ENCODE results near the gene SGK1. TPM values are rescaled to one million over a fixed set of nuclear protein-coding genes. Genes with fewer than 3 reads are reported as not detected.
"Not testable (repeated sequence)": the region's sequence is repeated elsewhere in the genome, so short reads cannot be mapped to it uniquely, and the experiment has no call there.

Gene SGK1
- polyA plus RNA-seq, 5 donors, result 28.2 to 111 (median 73.5) TPM

- DNase-seq, result not testable (repeated sequence)
Measured at GRCh38 chr6:134255280-134255679, 62.6 kb downstream of the SGK1 start.

- no peak for DNase-seq
Measured at GRCh38 chr6:134254118-134254517, 63.8 kb downstream of the SGK1 start.

- DNase-seq, result no peak
Measured at GRCh38 chr6:134253681-134254080, 64.2 kb downstream of the SGK1 start.

GRCh38 chr6:134251320-134251719, 66.6 kb downstream of the SGK1 start:
- DNase-seq, result no peak

- DNase-seq, result no peak
Measured at GRCh38 chr6:134250776-134251175, 67.1 kb downstream of the SGK1 start.

- DNase-seq, result no peak
Measured at GRCh38 chr6:134249759-134250602, 67.9 kb downstream of the SGK1 start.

- no peak for DNase-seq
Measured at GRCh38 chr6:134249239-134249758, 68.6 kb downstream of the SGK1 start.

GRCh38 chr6:134247844-134248580, 69.9 kb downstream of the SGK1 start:
- DNase-seq, result no peak

GRCh38 chr6:134247231-134247833, 70.6 kb downstream of the SGK1 start:
- no peak for DNase-seq

GRCh38 chr6:134245706-134246105, 72.2 kb downstream of the SGK1 start:
- DNase-seq, result no peak

GRCh38 chr6:134245041-134245440, 72.9 kb downstream of the SGK1 start:
- no peak for DNase-seq

GRCh38 chr6:134240665-134241431, 77.1 kb downstream of the SGK1 start:
- no peak for DNase-seq

GRCh38 chr6:134238960-134239795, 78.7 kb downstream of the SGK1 start:
- DNase-seq, result no peak

- DNase-seq, result no peak
Measured at GRCh38 chr6:134238006-134238405, 79.9 kb downstream of the SGK1 start.

- no peak for DNase-seq
Measured at GRCh38 chr6:134235937-134236751, 81.8 kb downstream of the SGK1 start.

GRCh38 chr6:134235334-134235733, 82.6 kb downstream of the SGK1 start:
- DNase-seq, result not testable (repeated sequence)

GRCh38 chr6:134233180-134233955, 84.5 kb downstream of the SGK1 start:
- no peak for DNase-seq

GRCh38 chr6:134230940-134231339, 87.0 kb downstream of the SGK1 start:
- no peak for DNase-seq

All from right lung (tissue), 5 donors.